HG03558 (cell line): ENCODE data around the gene DDX49.
"Not testable (repeated sequence)": the region's sequence is repeated elsewhere in the genome, so short reads cannot be mapped to it uniquely, and the experiment has no call there.

ENCODE experiments used
- ATAC-seq: cut with Tn5 transposase; IDR thresholded peaks from one replicate; pipeline ENCODE4 v1.9.1; 2021; ENCODE audit warnings: moderate number of reproducible peaks; ENCODE audit not compliant: unreplicated experiment; ENCODE audit errors: extremely low read depth

Gene DDX49

GRCh38 chr19:18939922-18940768 is 20.6 kb downstream of the DDX49 start:
- no peak for ATAC-seq

- ATAC-seq, result no peak
Measured at GRCh38 chr19:18940769-18941627, 21.5 kb downstream of the DDX49 start, which contains the start of gene HOMER3. Gene HOMER3, minus strand, starts transcription at chr19:18941217. Its CDS starts 2,235 bp downstream, at chr19:18938982.

- no peak for ATAC-seq
Measured at GRCh38 chr19:18941628-18942354, 22.3 kb downstream of the DDX49 start.

- no peak for ATAC-seq
Measured at GRCh38 chr19:18942692-18943091, 23.2 kb downstream of the DDX49 start.

- no peak for ATAC-seq
Measured at GRCh38 chr19:18943465-18943864, 23.9 kb downstream of the DDX49 start.

GRCh38 chr19:18945297-18945696 is 25.8 kb downstream of the DDX49 start:
- ATAC-seq, result no peak

GRCh38 chr19:18946335-18946734 is 26.8 kb downstream of the DDX49 start:
- ATAC-seq, result no peak

GRCh38 chr19:18946918-18947317 is 27.4 kb downstream of the DDX49 start:
- ATAC-seq, result no peak

- ATAC-seq, result no peak
Measured at GRCh38 chr19:18948075-18948975, 28.8 kb downstream of the DDX49 start.

GRCh38 chr19:18948976-18949356 is 29.5 kb downstream of the DDX49 start:
- no peak for ATAC-seq

- no peak for ATAC-seq
Measured at GRCh38 chr19:18949858-18950257, 30.3 kb downstream of the DDX49 start.

GRCh38 chr19:18951721-18952281 is 32.3 kb downstream of the DDX49 start:
- no peak for ATAC-seq

- not testable (repeated sequence) for ATAC-seq
Measured at GRCh38 chr19:18952364-18953003, 33.0 kb downstream of the DDX49 start.

- no peak for ATAC-seq
Measured at GRCh38 chr19:18954094-18954493, 34.6 kb downstream of the DDX49 start.

GRCh38 chr19:18955042-18955441 is 35.5 kb downstream of the DDX49 start:
- no peak for ATAC-seq

- ATAC-seq, result no peak
Measured at GRCh38 chr19:18960370-18960769, 40.9 kb downstream of the DDX49 start.

GRCh38 chr19:18961767-18962620 is 42.5 kb downstream of the DDX49 start:
- ATAC-seq, result no peak

GRCh38 chr19:18964121-18964520 is 44.6 kb downstream of the DDX49 start:
- ATAC-seq, result no peak
